Stimulated activated CD4-positive, alpha-beta T cell treated with anti-CD3 and anti-CD28 coated beads, Interleukin-1b, Interleukin-23, amount 100 ng/mL, for 24 hours (primary cell): ENCODE data around the gene RAB35.
"Not testable (repeated sequence)": the region's sequence is repeated elsewhere in the genome, so short reads cannot be mapped to it uniquely, and the experiment has no call there.

ENCODE experiments used
- DNase-seq, 4 experiments: peaks; one replicate each; pipeline ENCODE4 v3.0.0-alpha.2; 2020; ENCODE audit warnings: low read depth in 4 of 4, low spot score in 1 of 4

Gene RAB35

DNA sequence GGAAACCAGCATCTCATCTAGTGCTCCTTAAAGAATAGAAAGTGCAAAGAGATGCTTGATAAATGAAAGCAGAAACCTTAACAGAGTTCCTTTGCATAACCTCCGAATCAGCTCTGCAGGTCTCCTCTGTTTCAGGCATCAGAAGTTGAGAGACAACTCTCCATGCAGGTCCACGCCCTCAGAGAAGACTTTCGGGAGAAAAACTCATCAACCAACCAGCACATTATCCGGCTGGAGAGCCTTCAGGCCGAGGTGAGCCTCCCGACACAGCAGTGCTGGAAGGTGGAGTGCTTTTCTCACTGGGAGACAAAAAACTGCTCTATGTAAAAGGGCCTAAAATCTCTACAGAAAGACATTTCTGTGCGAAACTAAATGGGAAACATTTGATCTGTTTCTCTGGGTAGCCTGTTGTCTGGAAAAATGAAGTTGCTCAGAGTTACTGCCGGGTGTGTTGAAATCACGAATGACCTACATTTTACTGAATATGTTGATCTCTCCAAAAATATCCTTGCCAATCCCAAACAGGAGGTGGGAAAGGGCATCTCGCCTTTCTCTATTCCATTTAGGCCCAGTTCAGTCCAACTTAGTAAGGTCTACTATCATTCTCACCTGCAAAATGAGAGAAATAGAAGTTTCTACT, 54.9 kb downstream of the RAB35 start:
- DNase-seq = no peak

DNA sequence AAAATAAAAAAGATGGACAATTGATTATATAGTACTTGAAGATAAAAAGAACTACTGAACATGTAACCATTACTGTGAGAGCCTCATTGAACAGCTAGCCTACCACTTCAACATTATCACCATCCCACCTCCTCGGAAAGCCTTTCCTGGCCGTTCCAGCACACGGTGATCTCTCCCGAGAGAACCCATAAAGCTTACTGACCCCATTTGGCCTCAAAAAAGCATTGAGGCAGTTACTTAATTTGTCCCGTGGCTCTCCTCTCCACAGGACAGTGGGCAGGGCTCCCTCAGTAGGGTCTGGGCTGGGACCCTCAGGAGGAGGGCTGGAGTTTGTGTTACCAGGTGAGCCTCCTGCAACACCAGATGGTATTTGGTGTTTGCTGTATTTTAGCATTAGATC, 55.8 kb downstream of the RAB35 start:
- DNase-seq = no peak

DNA sequence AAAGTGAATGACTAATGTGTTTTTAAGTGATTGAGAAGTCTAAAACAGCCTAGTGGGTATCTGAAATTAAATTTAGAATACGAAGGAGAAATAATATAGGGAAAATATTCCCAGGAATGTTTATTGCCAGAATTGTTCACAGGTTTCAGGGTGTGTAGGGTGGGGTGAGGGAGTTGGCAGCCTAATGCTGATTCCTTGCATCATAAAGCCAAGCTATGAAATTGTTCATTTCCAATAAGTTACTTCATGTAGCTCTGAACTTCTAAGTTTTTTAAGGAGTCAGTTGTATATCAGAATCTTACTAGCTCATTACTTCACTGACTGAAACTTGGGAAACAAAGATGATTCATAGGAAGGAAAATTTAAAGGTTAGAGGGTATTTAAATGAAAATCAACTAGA, 56.4 kb downstream of the RAB35 start:
- DNase-seq = no peak

DNA sequence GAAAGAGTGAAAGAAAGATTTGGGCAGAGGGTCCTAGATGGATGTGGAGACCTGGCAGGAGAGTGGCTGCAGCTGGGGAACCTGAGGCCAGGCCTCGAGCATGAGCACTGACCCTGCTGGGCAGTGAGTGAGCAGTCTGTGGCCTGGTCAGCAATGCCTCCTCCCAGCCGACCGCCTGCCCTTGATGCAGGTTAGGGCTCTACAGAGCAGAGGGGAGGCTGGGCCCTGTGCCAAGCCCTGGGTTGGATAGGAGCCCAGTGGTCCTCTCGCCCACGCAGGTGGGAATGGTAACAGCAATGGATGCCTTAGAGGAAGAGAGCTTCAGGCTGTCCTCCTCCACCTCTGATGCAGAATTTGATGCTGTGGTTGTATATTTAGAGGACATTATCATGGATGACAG, 59.8 kb downstream of the RAB35 start:
- DNase-seq = no peak

DNA sequence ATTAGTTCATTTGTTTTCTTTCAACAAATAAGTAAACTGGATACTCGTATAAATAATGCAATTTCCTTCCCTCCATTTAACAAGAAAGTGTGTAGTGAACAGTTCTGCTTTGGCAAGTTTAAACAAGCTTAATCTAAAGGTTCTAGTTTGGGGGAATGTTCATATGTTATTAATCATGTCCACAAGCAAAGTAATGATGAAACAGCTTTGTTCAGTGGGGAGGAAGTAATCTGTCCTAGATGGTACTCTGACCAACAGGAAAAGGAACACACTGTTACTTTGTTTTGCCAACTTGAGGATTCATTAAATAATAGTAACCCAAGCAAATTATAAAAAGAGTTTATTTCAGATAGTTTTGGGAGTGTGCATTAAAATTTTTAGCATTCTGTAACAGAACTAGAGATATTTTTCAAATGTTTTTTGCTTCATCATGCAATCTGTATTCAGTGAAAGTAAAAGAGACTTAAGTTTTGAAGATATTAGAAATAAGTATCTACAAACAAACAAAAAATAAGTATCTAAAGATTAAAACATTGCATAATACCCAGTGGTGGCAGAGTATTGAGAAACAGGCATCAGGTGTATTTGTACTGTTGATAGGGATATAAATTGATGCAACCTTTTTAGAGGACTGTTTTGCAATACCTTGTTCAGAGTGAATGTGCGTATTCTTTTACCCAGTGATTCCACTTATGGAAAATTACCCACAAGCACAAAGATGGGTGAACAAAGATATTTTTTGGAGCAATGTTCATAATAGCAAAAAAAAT, 61.1 kb downstream of the RAB35 start:
- no peak for DNase-seq

DNA sequence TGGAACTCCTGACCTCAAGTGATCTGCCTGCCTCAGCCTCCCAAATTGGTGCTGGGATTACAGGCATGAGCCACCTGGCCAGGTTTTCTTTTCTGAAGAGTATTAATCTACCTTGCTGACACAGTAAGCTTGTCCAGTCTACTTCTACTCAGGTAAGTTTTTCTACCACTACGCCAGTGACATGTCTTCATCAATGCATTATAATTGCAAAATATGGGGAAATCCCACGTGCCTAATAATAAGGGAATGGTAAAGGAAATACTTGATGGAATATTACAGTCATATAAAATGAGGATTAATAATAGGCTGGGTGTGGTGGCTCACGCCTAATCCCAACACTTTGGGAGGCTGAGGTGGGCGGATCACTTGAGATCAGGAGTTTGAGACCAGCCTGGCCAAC, 62.3 kb downstream of the RAB35 start:
- DNase-seq = no peak

DNA sequence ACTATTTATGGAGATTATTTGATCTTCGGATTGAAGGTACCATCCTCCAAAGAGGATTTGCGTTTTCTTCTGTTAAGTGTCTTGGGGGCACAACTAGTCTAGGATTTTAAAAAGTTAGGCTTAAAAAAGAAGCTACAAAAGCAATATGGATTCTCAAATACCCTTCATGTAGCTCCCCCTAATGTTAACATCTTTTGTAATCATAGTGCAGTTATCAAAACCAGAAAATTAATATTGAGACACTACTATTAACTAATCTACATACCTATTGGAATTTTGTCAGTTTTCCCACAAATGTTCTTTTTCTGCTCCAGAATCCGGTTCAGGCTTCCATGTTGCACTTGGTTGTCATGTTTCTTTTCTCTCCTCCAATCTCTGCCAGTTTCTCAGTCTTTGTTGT, 65.0 kb downstream of the RAB35 start:
- no peak for DNase-seq

DNA sequence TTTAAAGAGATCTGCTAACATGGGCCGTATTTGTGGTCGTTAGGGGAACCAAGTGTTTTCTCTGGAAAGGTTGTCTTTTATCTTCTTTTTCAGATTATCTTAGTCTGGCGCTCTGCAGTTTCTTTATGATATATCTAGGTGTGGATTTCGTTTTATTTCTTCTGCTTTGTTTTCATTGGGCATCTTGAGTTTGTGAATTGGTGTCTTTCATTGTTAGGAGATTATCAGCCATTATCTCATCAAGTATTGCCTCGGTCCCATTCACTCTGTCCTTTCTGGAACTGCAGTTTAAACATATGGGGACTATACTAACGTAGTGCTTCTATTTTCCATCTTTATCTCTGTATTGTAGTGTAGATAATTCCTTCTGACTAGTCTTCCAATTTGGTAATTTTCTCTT, 67.1 kb downstream of the RAB35 start:
- DNase-seq = no peak

DNA sequence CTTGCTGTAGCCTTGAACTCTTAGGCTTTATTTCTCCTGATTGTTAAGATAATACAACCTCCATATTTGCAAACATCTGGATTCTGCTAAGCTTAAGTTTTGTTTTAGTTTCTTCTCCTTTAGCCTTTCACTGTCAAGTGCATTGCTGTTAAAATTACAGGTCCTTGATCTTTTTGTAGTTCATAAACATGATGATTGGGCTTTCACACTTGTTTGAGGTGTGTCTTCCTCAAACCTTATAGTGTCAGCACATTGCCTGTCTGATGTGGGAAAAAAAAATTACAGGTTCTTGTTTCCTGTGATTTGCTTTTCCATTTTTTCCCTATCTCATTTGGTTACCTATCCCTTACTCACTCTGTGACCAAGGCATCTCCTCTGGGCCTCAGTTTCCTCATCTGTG, 68.3 kb downstream of the RAB35 start:
- no peak for DNase-seq

DNA sequence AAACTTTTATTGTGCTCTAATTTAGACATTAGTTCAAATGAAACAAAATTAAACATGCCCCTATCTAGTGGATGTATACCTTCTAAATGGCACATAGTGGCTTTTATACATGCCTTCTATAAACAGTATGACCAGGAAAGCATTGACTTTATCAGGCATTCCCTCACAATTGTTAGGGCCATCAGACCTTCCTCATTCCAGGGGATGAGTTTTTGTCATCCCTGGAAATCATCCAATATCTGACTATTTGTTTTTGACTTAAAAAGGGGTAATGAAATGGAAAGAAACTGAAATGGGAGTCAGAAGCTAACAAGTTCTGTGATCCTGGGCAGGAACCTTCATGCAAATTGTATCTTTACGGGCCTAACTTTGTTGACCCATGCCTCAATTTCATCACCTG, 69.5 kb downstream of the RAB35 start:
- DNase-seq = no peak

DNA sequence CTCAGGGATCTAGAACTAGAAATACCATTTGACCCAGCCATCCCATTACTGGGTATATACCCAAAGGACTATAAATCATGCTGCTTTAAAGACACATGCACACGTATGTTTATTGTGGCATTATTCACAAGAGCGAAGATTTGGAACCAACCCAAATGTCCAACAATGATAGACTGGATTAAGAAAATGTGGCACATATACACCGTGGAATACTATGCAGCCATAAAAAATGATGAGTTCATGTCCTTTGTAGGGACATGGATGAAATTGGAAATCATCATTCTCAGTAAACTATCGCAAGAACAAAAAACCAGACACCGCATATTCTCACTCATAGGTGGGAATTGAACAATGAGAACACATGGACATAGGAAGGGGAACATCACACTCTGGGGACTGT, 71.2 kb downstream of the RAB35 start:
- not testable (repeated sequence) for DNase-seq
